Keratinocyte (primary cell): ENCODE results near the gene CIROP. TPM values are rescaled to one million over a fixed set of nuclear protein-coding genes. Genes with fewer than 3 reads are reported as not detected.

Experiments used
- DNase-seq: peaks from one replicate; pipeline ENCODE4 v3.0.0-alpha.2; 2011; ENCODE audit warnings: low read depth, missing footprints, low spot score
- FAIRE-seq: peaks from 2 replicates; lab custom pipeline; 2011; peaks lifted over from hg19 to GRCh38; lab: Jason Lieb, UNC
- H2AFZ ChIP-seq: 2 replicates; pipeline ENCODE4 v1.6.0; 2012; ENCODE audit warnings: low read length, control low read depth, inconsistent platforms; ENCODE audit not compliant: control insufficient read depth
- H3K27ac ChIP-seq: 2 replicates; pipeline ENCODE4 v1.5.1; 2011; ENCODE audit warnings: low read length; ENCODE audit not compliant: control insufficient read depth, insufficient read depth
- H3K27me3 ChIP-seq: 3 replicates; pipeline ENCODE4 v1.6.0; 2011; ENCODE audit warnings: low read length; ENCODE audit not compliant: control insufficient read depth, insufficient read depth; ENCODE audit errors: extremely low read depth
- H3K36me3 ChIP-seq, 2 experiments: 2 replicates in 1 of 2; 3 replicates in 1 of 2; pipeline ENCODE4 v1.5.1; 2011; ENCODE audit warnings: low read length in 2 of 2, mild to moderate bottlenecking in 1 of 2; ENCODE audit not compliant: control insufficient read depth in 2 of 2, insufficient read depth in 2 of 2; ENCODE audit errors: extremely low read depth in 1 of 2
- H3K4me1 ChIP-seq: 3 replicates; pipeline ENCODE4 v1.5.1; 2011; ENCODE audit warnings: low read length; ENCODE audit not compliant: control insufficient read depth, insufficient read depth; ENCODE audit errors: extremely low read depth
- H3K4me2 ChIP-seq: 3 replicates; pipeline ENCODE4 v1.6.0; 2011; ENCODE audit warnings: low read depth, low read length; ENCODE audit not compliant: control insufficient read depth, insufficient read depth; ENCODE audit errors: extremely low read depth
- H3K4me3 ChIP-seq, 3 experiments: fragments of 200-600 bp in 1 of 3; sonication (generic) in 1 of 3; 2 replicates in 2 of 3; 3 replicates in 1 of 3; pipeline ENCODE4 v1.5.1; 2011 to 2016; ENCODE audit warnings: low read length in 3 of 3, mild to moderate bottlenecking in 3 of 3, control low read depth in 2 of 3, inconsistent platforms in 1 of 3, low read depth in 1 of 3, mixed read lengths in 1 of 3, mixed run types in 1 of 3, moderate library complexity in 1 of 3; ENCODE audit not compliant: control insufficient read depth in 2 of 3, insufficient read depth in 2 of 3; ENCODE audit errors: extremely low read depth in 1 of 3
- H3K79me2 ChIP-seq: 2 replicates; pipeline ENCODE4 v1.6.0; 2012; ENCODE audit warnings: low read length; ENCODE audit not compliant: control insufficient read depth, insufficient read depth
- H3K9ac ChIP-seq: 3 replicates; pipeline ENCODE4 v1.6.0; 2011; ENCODE audit warnings: low read length; ENCODE audit not compliant: control insufficient read depth, insufficient read depth; ENCODE audit errors: extremely low read depth
- H3K9me1 ChIP-seq: 3 replicates; pipeline ENCODE4 v1.6.0; 2011; ENCODE audit warnings: low read length; ENCODE audit not compliant: control insufficient read depth, insufficient read depth; ENCODE audit errors: extremely low read depth
- H3K9me3 ChIP-seq: 2 replicates; pipeline ENCODE4 v1.5.1; 2012; ENCODE audit warnings: low read depth, low read length; ENCODE audit not compliant: control insufficient read depth
- H4K20me1 ChIP-seq: 3 replicates; pipeline ENCODE4 v1.6.0; 2011; ENCODE audit warnings: low read length; ENCODE audit not compliant: control insufficient read depth, insufficient read depth; ENCODE audit errors: extremely low read depth
- EZH2 ChIP-seq: IDR thresholded peaks from one replicate; pipeline ENCODE4 v1.6.1; 2012; ENCODE audit warnings: inconsistent platforms, mild to moderate bottlenecking, low read length, moderate library complexity
- dilution Hi-C: fragments of 300-500 bp; cut with MboI; formaldehyde crosslinking; loops from one replicate; pipeline ENCODE4 v1.7.0; 2020; ENCODE audit warnings: low sequenced_read_pairs; ENCODE audit not compliant: extremely low pct_ligation_motif_present
- polyA plus RNA-seq, 5 experiments: library from polyadenylated mRNA; depleted of rRNA in 3 of 5; stranded (reverse) in 3 of 5; stranded (forward) in 1 of 5; unstranded in 1 of 5; fragments of >200 nt; gene quantifications; 1 replicate in 1 of 5; 2 replicates in 3 of 5; 3 replicates in 1 of 5; pipeline versions ENCODE4 v1.2.1 to v1.2.3, GENCODE V29; 2011 to 2012; ENCODE audit warnings: missing spikeins in 2 of 5, low read depth in 1 of 5, low replicate concordance in 1 of 5
- TF ChIP-seq, protein P1 (sequence below), 3 experiments: IDR thresholded peaks in 1 of 3; conservative IDR thresholded peaks in 1 of 3; optimal IDR thresholded peaks in 1 of 3; 2 replicates in 2 of 3; 3 replicates in 1 of 3; pipeline versions ENCODE3 to v1.5.1; 2011; ENCODE audit warnings: low read length in 3 of 3, mild to moderate bottlenecking in 3 of 3, moderate library complexity in 2 of 3, control low read depth in 1 of 3, inconsistent platforms in 1 of 3; ENCODE audit not compliant: insufficient read depth in 2 of 3; ENCODE audit errors: extremely low read depth in 1 of 3

Gene CIROP
- polyA plus RNA-seq, 1 donor (not counting 4 experiments of a cell fraction or from before 2014, with no cell fraction given) = not detected

DNA sequence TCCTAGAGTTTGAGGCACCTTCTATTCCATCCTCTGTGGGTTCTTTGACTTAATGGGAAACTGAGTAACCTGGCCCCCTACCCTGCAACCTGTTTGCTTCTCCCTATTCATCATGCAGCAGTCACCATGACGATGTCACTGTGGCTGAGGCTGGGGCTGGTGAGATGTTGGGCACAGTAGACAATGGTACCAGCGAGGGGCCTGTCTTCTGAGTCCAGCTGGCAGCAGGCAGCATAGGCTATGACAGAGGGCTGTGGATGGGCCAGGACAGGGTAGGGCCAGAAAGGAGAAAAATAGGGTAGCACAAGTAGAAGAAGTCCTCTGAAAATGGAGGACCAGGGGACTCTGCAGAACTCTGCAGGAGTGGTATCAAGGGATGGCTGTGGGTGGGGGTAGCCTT is 2.0 kb downstream of the CIROP start:
- H4K20me1 ChIP-seq = peaks cover 3% of the 10 kb centered on the region
- no peak overlapping the region for H3K4me3 ChIP-seq
- peaks cover 5 to 6% of the 10 kb centered on the region in 2 experiments for H3K36me3 ChIP-seq
- TF ChIP-seq EZH2 = no peak
- TF ChIP-seq, protein P1, sequence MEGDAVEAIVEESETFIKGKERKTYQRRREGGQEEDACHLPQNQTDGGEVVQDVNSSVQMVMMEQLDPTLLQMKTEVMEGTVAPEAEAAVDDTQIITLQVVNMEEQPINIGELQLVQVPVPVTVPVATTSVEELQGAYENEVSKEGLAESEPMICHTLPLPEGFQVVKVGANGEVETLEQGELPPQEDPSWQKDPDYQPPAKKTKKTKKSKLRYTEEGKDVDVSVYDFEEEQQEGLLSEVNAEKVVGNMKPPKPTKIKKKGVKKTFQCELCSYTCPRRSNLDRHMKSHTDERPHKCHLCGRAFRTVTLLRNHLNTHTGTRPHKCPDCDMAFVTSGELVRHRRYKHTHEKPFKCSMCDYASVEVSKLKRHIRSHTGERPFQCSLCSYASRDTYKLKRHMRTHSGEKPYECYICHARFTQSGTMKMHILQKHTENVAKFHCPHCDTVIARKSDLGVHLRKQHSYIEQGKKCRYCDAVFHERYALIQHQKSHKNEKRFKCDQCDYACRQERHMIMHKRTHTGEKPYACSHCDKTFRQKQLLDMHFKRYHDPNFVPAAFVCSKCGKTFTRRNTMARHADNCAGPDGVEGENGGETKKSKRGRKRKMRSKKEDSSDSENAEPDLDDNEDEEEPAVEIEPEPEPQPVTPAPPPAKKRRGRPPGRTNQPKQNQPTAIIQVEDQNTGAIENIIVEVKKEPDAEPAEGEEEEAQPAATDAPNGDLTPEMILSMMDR (optimal IDR thresholded peaks at IDR 0.05 in 1 of 3, IDR thresholded peaks at IDR 0.05 in 1 of 3, conservative IDR thresholded peaks at IDR 0.05 in 1 of 3; ENCODE audit: extremely low read depth in 1 of 3, insufficient read depth in 2 of 3, low read length in 3 of 3) = no peak
- no peak overlapping the region for H3K27ac ChIP-seq
- H3K9ac ChIP-seq = no peak overlapping the region
- FAIRE-seq (no peak), DNase-seq (no peak)
- no peaks in the 10 kb centered on the region for H3K27me3 ChIP-seq
- H2AFZ ChIP-seq = no peak overlapping the region
- H3K9me1 ChIP-seq = peaks cover 3% of the 10 kb centered on the region
- H3K4me2 ChIP-seq = no peak overlapping the region
- H3K4me1 ChIP-seq = no peaks in the 10 kb centered on the region
- peaks cover 17% of the 10 kb centered on the region for H3K79me2 ChIP-seq
- dilution Hi-C loops = no loop called here
- H3K9me3 ChIP-seq = no peaks in the 10 kb centered on the region

DNA sequence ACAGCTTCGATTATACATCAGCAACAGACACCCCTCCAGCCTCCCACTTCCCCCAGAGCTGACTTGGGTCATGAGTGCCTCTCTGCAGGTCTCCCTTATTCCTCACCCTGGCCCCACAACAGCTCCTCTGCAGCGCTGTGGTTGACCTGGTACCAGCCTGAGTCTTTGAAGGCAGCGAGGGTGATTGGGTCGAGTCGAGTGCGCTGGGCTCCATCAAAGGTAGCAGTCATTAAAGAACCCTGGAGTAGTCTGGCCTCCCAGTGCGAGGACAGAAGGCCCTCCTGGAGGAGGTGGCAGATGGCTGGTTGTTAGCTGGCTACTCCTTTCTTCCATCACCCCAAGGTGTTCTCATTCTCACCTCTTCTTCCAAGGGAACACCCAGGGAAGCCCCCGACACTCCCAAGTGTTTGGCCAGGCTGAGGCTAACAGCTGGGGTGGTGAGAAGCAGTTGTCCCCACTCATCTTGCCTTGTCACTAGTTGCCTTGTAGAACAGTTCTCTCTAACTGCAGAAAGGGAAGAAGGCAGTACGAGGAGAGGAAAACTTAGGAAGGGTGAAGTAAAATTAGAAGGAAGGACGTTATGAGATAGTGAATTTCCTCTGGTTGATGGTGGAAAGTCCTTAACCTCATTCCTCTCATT is 2.7 kb downstream of the CIROP start:
- Histone ChIP-seq H3K79me2 (peaks cover 24% of the 10 kb centered on the region), H3K27ac (no peak overlapping the region), H3K9me3 (no peaks in the 10 kb centered on the region), H3K4me2 (no peak overlapping the region), H3K9me1 (peaks cover 4% of the 10 kb centered on the region), H4K20me1 (peaks cover 9% of the 10 kb centered on the region), H3K9ac (no peak overlapping the region), H2AFZ (no peak overlapping the region), H3K27me3 (no peaks in the 10 kb centered on the region), H3K4me1 (peaks cover 5% of the 10 kb centered on the region), H3K36me3 (peaks cover 5 to 13% of the 10 kb centered on the region in 2 experiments), H3K4me3 (no peak overlapping the region)
- TF ChIP-seq, protein P1 (optimal IDR thresholded peaks at IDR 0.05 in 1 of 3, IDR thresholded peaks at IDR 0.05 in 1 of 3, conservative IDR thresholded peaks at IDR 0.05 in 1 of 3; ENCODE audit: extremely low read depth in 1 of 3, insufficient read depth in 2 of 3, low read length in 3 of 3) = no peak
- no peak for TF ChIP-seq EZH2
- DNase-seq (no peak), FAIRE-seq (no peak)
- dilution Hi-C loops = no loop called here
